CD14-positive monocyte (primary cell): Measurements from ENCODE around the gene LNPEP. TPM values are rescaled to one million over a fixed set of nuclear protein-coding genes. Genes with fewer than 3 reads are reported as not detected.

ENCODE experiments used
- DNase-seq, 3 donors: peaks; one replicate each; pipeline ENCODE4 v3.0.0-alpha.2; 2011 to 2022
- H2AFZ ChIP-seq: 2 replicates; pipeline ENCODE4 v1.6.0; 2012; ENCODE audit warnings: mild to moderate bottlenecking, low read depth, low read length, inconsistent platforms; ENCODE audit not compliant: insufficient read depth, poor library complexity, severe bottlenecking
- H3K27ac ChIP-seq, 2 donors: 1 replicate in 1 of 2; 2 replicates in 1 of 2; pipeline ENCODE4 v1.5.1; 2012 to 2013; ENCODE audit warnings: low read length in 2 of 2, control low read depth in 1 of 2, inconsistent platforms in 1 of 2, low read depth in 1 of 2, mild to moderate bottlenecking in 1 of 2
- H3K27me3 ChIP-seq, 2 donors: one replicate each; pipeline versions ENCODE4 v1.6.0 to v1.6.1; 2011 to 2013; ENCODE audit warnings: low read length in 2 of 2; ENCODE audit not compliant: control insufficient read depth in 2 of 2, insufficient read depth in 2 of 2
- H3K36me3 ChIP-seq, 2 donors: replicated peaks in 1 of 2; 1 replicate in 1 of 2; 2 replicates in 1 of 2; pipeline versions ENCODE4 v1.5.1 to v1.6.1; 2012 to 2013; ENCODE audit warnings: low read length in 2 of 2, control low read depth in 1 of 2, inconsistent platforms in 1 of 2, mild to moderate bottlenecking in 1 of 2; ENCODE audit not compliant: insufficient read depth in 2 of 2, control insufficient read depth in 1 of 2
- H3K4me1 ChIP-seq, 2 donors: 1 replicate in 1 of 2; 2 replicates in 1 of 2; pipeline versions ENCODE4 v1.5.1 to v1.6.1; 2012 to 2013; ENCODE audit warnings: low read length in 2 of 2, control low read depth in 1 of 2, inconsistent platforms in 1 of 2, mild to moderate bottlenecking in 1 of 2, moderate library complexity in 1 of 2; ENCODE audit not compliant: insufficient read depth in 2 of 2, control insufficient read depth in 1 of 2
- H3K4me2 ChIP-seq: replicated peaks from 2 replicates; pipeline ENCODE3; 2012; ENCODE audit warnings: low read length, moderate library complexity, mild to moderate bottlenecking; ENCODE audit not compliant: poor library complexity, severe bottlenecking; ENCODE audit errors: extremely low read depth
- H3K4me3 ChIP-seq, 3 experiments: fragments of 200-600 bp in 1 of 3; sonication (generic) in 1 of 3; replicated peaks in 1 of 3; 1 replicate in 2 of 3; 2 replicates in 1 of 3; pipeline ENCODE4 v1.5.1; 2011 to 2013; ENCODE audit warnings: low read length in 3 of 3, mild to moderate bottlenecking in 3 of 3, control low read depth in 2 of 3, low read depth in 2 of 3, inconsistent platforms in 1 of 3, moderate library complexity in 1 of 3
- H3K79me2 ChIP-seq: 2 replicates; pipeline ENCODE4 v1.6.0; 2012; ENCODE audit warnings: mild to moderate bottlenecking, control low read depth, inconsistent platforms, low read length, moderate library complexity; ENCODE audit not compliant: insufficient read depth
- H3K9ac ChIP-seq: 2 replicates; pipeline ENCODE4 v1.6.0; 2017; ENCODE audit warnings: low read length, mild to moderate bottlenecking; ENCODE audit not compliant: insufficient read depth, poor library complexity, severe bottlenecking
- H3K9me3 ChIP-seq, 2 donors: replicated peaks in 1 of 2; 1 replicate in 1 of 2; 2 replicates in 1 of 2; pipeline versions ENCODE4 v1.5.1 to v1.6.1; 2012 to 2013; ENCODE audit warnings: low read length in 2 of 2, control low read depth in 1 of 2; ENCODE audit not compliant: control insufficient read depth in 1 of 2, insufficient read depth in 1 of 2
- H4K20me1 ChIP-seq: 2 replicates; pipeline ENCODE4 v1.6.0; 2012; ENCODE audit warnings: mild to moderate bottlenecking, low read length, control low read depth, moderate library complexity; ENCODE audit not compliant: insufficient read depth
- H3K27ac Mint-ChIP-seq, 7 donors: one replicate each; pipeline ENCODE4 v1.8.0; 2020; ENCODE audit warnings: mild to moderate bottlenecking in 7 of 7, mixed read lengths in 7 of 7, moderate library complexity in 6 of 7, inconsistent platforms in 2 of 7
- H3K27me3 Mint-ChIP-seq, 3 donors: one replicate each; pipeline ENCODE4 v1.8.0; 2021 to 2022; ENCODE audit warnings: low read depth in 3 of 3, mild to moderate bottlenecking in 3 of 3, mixed read lengths in 3 of 3, moderate library complexity in 3 of 3, inconsistent platforms in 1 of 3
- H3K36me3 Mint-ChIP-seq, 2 donors: one replicate each; pipeline ENCODE4 v1.8.0; 2020; ENCODE audit warnings: mixed read lengths in 2 of 2, inconsistent platforms in 1 of 2, mild to moderate bottlenecking in 1 of 2
- H3K4me1 Mint-ChIP-seq: one replicate; pipeline ENCODE4 v1.8.0; 2020; ENCODE audit warnings: mild to moderate bottlenecking, mixed read lengths
- H3K4me3 Mint-ChIP-seq, 2 donors: one replicate each; pipeline ENCODE4 v1.8.0; 2020; ENCODE audit warnings: mild to moderate bottlenecking in 2 of 2, mixed read lengths in 2 of 2, moderate library complexity in 1 of 2
- H3K9me3 Mint-ChIP-seq, 7 donors: one replicate each; pipeline ENCODE4 v1.8.0; 2020 to 2022; ENCODE audit warnings: mixed read lengths in 7 of 7, mild to moderate bottlenecking in 6 of 7, moderate library complexity in 6 of 7, inconsistent platforms in 2 of 7
- WGBS: methylation state at CpG from one replicate; pipeline ENCODE4 v1.1.5; 2013; ENCODE audit warnings: missing lambda C conversion rate; ENCODE audit not compliant: insufficient coverage; 5-methylcytosine and 5-hydroxymethylcytosine counted together
- intact Hi-C, 2 donors: fragments of 100-400 bp; cut with micrococcal nuclease; formaldehyde crosslinking; loops; one replicate each; pipeline versions ENCODE4 v1.15.0 to v1.15.1; 2023
- polyA plus RNA-seq, 3 donors: library from polyadenylated mRNA; depleted of rRNA in 1 of 3; unstranded in 2 of 3; stranded (reverse) in 1 of 3; fragments of 300-500 nt in 2 of 3; fragments of >200 nt in 1 of 3; fragmentation: Illumina TruSeq in 2 of 3; gene quantifications; 1 replicate in 2 of 3; 2 replicates in 1 of 3; pipeline ENCODE4 v1.2.3, GENCODE V29; 2012 to 2021
- TF ChIP-seq, protein P1 (sequence below): fragments of 200-600 bp; IDR thresholded peaks from one replicate; pipeline ENCODE4 v1.8.0; 2022; ENCODE audit warnings: antibody characterized with exemption, mild to moderate bottlenecking

LNPEP gene
- polyA plus RNA-seq, 3 donors, result 9.2 to 22.5 (median 14.5) TPM

DNA sequence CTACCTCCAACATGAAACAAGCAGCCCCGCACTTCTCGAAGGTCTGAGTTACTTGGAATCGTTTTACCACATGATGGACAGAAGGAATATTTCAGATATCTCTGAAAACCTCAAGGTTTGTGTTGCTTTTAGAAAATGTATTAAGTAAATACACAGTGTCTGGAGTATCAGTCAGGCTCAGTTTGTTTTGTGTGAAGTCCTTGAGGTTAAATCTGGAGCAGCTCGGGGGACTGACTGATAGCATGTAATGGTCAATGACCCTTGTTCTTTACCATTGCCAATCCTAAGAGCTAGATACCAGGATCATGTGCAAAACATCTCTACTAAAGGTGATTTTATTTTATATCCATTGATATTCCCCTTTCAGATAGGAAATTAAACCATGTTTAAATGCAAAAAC lies 26.9 kb upstream of the LNPEP start:
- no peak overlapping the region for H3K9ac ChIP-seq
- peaks cover 0 to 1% (median 0%) of the 10 kb centered on the region in 3 donors for H3K27me3 Mint-ChIP-seq
- H3K4me3 Mint-ChIP-seq, result no peak overlapping the region
- H3K4me3 ChIP-seq, result no peak overlapping the region
- TF ChIP-seq, protein P1, sequence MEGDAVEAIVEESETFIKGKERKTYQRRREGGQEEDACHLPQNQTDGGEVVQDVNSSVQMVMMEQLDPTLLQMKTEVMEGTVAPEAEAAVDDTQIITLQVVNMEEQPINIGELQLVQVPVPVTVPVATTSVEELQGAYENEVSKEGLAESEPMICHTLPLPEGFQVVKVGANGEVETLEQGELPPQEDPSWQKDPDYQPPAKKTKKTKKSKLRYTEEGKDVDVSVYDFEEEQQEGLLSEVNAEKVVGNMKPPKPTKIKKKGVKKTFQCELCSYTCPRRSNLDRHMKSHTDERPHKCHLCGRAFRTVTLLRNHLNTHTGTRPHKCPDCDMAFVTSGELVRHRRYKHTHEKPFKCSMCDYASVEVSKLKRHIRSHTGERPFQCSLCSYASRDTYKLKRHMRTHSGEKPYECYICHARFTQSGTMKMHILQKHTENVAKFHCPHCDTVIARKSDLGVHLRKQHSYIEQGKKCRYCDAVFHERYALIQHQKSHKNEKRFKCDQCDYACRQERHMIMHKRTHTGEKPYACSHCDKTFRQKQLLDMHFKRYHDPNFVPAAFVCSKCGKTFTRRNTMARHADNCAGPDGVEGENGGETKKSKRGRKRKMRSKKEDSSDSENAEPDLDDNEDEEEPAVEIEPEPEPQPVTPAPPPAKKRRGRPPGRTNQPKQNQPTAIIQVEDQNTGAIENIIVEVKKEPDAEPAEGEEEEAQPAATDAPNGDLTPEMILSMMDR, result no peak
- peaks cover 0 to 2% (median 0%) of the 10 kb centered on the region in 7 donors for H3K9me3 Mint-ChIP-seq
- no peak overlapping the region for H3K4me2 ChIP-seq
- no peaks in the 10 kb centered on the region for H3K27me3 ChIP-seq
- H3K27ac Mint-ChIP-seq, result no peak overlapping the region
- intact Hi-C loops, result no loop called here
- WGBS, result 100% methylated on average over 1 of the region's 4 CpGs
- peaks cover 30 to 60% of the 10 kb centered on the region in 2 donors for H3K36me3 ChIP-seq
- peaks cover 6 to 13% of the 10 kb centered on the region in 2 donors for H3K4me1 ChIP-seq
- H2AFZ ChIP-seq, result no peak overlapping the region
- peaks cover 12% of the 10 kb centered on the region for H3K4me1 Mint-ChIP-seq
- no peaks in the 10 kb centered on the region for H4K20me1 ChIP-seq
- no peaks in the 10 kb centered on the region for H3K79me2 ChIP-seq
- no peaks in the 10 kb centered on the region for H3K9me3 ChIP-seq
- peaks cover 43 to 47% of the 10 kb centered on the region in 2 donors for H3K36me3 Mint-ChIP-seq
- H3K27ac ChIP-seq, result no peak overlapping the region
- DNase-seq, result no peak

DNA sequence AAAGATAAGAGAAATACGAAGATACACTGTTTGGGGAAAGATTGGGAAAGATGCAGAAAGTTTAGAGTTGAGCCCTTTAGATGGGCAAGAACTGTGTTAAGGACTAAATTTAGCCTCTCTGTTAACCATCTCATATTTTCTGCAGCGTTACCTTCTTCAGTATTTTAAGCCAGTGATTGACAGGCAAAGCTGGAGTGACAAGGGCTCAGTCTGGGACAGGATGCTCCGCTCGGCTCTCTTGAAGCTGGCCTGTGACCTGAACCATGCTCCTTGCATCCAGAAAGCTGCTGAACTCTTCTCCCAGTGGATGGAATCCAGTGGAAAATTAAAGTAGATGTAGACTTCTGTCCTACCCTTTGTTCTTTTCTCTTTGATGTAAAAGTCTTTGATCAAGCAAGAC lies 26.4 kb upstream of the LNPEP start:
- no peaks in the 10 kb centered on the region for H3K79me2 ChIP-seq
- Mint-ChIP-seq H3K9me3 (peaks cover 0 to 2% (median 0%) of the 10 kb centered on the region in 7 donors), H3K27ac (no peak overlapping the region), H3K36me3 (peaks cover 47% of the 10 kb centered on the region in 2 donors), H3K4me3 (no peak overlapping the region), H3K4me1 (peaks cover 8% of the 10 kb centered on the region), H3K27me3 (peaks cover 0 to 1% (median 0%) of the 10 kb centered on the region in 3 donors)
- H3K4me1 ChIP-seq, result peaks cover 6 to 9% of the 10 kb centered on the region in 2 donors
- no peak overlapping the region for H3K4me3 ChIP-seq
- no peak overlapping the region for H3K4me2 ChIP-seq
- no peaks in the 10 kb centered on the region for H3K27me3 ChIP-seq
- WGBS, result 100% methylated on average over 3 of the region's 4 CpGs
- no peak overlapping the region for H3K27ac ChIP-seq
- no peak overlapping the region for H3K9ac ChIP-seq
- TF ChIP-seq, protein P1, result no peak
- DNase-seq, result no peak
- H3K9me3 ChIP-seq, result no peaks in the 10 kb centered on the region
- no peak overlapping the region for H2AFZ ChIP-seq
- no peaks in the 10 kb centered on the region for H4K20me1 ChIP-seq
- intact Hi-C loops, result no loop called here
- H3K36me3 ChIP-seq, result peaks cover 32 to 60% of the 10 kb centered on the region in 2 donors
